Measurements from ENCODE around the gene PCDH15. TPM values are rescaled to one million over a fixed set of nuclear protein-coding genes. Genes with fewer than 3 reads are reported as not detected.

Gene PCDH15
- total RNA-seq, 4 donors from 2014 or later, result not detected

GRCh38 chr10:54594289-54594688 lies 206.7 kb downstream of the PCDH15 start:
- no peak overlapping the region for H3K27ac ChIP-seq
- intact Hi-C loops (cut with DNase I; ENCODE audit: low total_unique reads), result no loop called here
- ATAC-seq (no peak), DNase-seq (no peak)
- no peaks in the 10 kb centered on the region for H3K4me1 ChIP-seq
- no peaks in the 10 kb centered on the region for H3K36me3 ChIP-seq
- TF ChIP-seq POLR2A (IDR thresholded peaks at IDR 0.05) (no peak), CTCF (IDR thresholded peaks at IDR 0.05 in 4 of 5, conservative IDR thresholded peaks at IDR 0.05 in 1 of 5) (no peak)
- no peaks in the 10 kb centered on the region for H3K9me3 ChIP-seq
- no peak overlapping the region for H3K4me3 ChIP-seq
- no peaks in the 10 kb centered on the region for H3K27me3 ChIP-seq
- in situ Hi-C loops (cut with MboI; ENCODE audit: low sequenced_read_pairs in 4 of 4), result no loop called here

GRCh38 chr10:54587971-54588370 lies 213.1 kb downstream of the PCDH15 start:
- TF ChIP-seq CTCF (IDR thresholded peaks at IDR 0.05 in 4 of 5, conservative IDR thresholded peaks at IDR 0.05 in 1 of 5) (no peak), POLR2A (IDR thresholded peaks at IDR 0.05) (no peak)
- H3K36me3 ChIP-seq, result no peaks in the 10 kb centered on the region
- in situ Hi-C loops (cut with MboI; ENCODE audit: low sequenced_read_pairs in 4 of 4), result no loop called here

GRCh38 chr10:54585572-54585971 lies 215.5 kb downstream of the PCDH15 start:
- TF ChIP-seq POLR2A (IDR thresholded peaks at IDR 0.05), result no peak
- TF ChIP-seq CTCF (IDR thresholded peaks at IDR 0.05 in 4 of 5, conservative IDR thresholded peaks at IDR 0.05 in 1 of 5), result no peak
- Histone ChIP-seq H3K4me1 (no peaks in the 10 kb centered on the region), H3K27ac (no peak overlapping the region), H3K9me3 (no peaks in the 10 kb centered on the region), H3K4me3 (no peak overlapping the region), H3K27me3 (no peaks in the 10 kb centered on the region), H3K36me3 (no peaks in the 10 kb centered on the region)
- intact Hi-C loops (cut with DNase I; ENCODE audit: low total_unique reads), result no loop called here
- no peak for DNase-seq
- ATAC-seq, result no peak
- in situ Hi-C loops (cut with MboI; ENCODE audit: low sequenced_read_pairs in 4 of 4), result no loop called here

More at GRCh38 chr10:54587971-54588370, 213.1 kb downstream of the PCDH15 start:
- Histone ChIP-seq H3K9me3 (no peaks in the 10 kb centered on the region), H3K27me3 (no peaks in the 10 kb centered on the region), H3K4me1 (no peaks in the 10 kb centered on the region), H3K27ac (no peak overlapping the region), H3K4me3 (no peak overlapping the region)
- DNase-seq (no peak), ATAC-seq (no peak)
- intact Hi-C loops (cut with DNase I; ENCODE audit: low total_unique reads), result no loop called here

GRCh38 chr10:54577682-54578081 lies 223.3 kb downstream of the PCDH15 start:
- Histone ChIP-seq H3K27ac (no peak overlapping the region), H3K4me1 (no peaks in the 10 kb centered on the region), H3K4me3 (no peak overlapping the region), H3K27me3 (no peaks in the 10 kb centered on the region), H3K36me3 (no peaks in the 10 kb centered on the region), H3K9me3 (no peaks in the 10 kb centered on the region)
- TF ChIP-seq CTCF (IDR thresholded peaks at IDR 0.05 in 4 of 5, conservative IDR thresholded peaks at IDR 0.05 in 1 of 5), result no peak
- no peak for TF ChIP-seq POLR2A (IDR thresholded peaks at IDR 0.05)
- no peak for ATAC-seq
- intact Hi-C loops (cut with DNase I; ENCODE audit: low total_unique reads), result no loop called here
- in situ Hi-C loops (cut with MboI; ENCODE audit: low sequenced_read_pairs in 4 of 4), result no loop called here
- DNase-seq, result no peak

- TF ChIP-seq CTCF (IDR thresholded peaks at IDR 0.05 in 4 of 5, conservative IDR thresholded peaks at IDR 0.05 in 1 of 5), result no peak
- no peak for TF ChIP-seq POLR2A (IDR thresholded peaks at IDR 0.05)
- no peaks in the 10 kb centered on the region for H3K27me3 ChIP-seq
- no peaks in the 10 kb centered on the region for H3K4me1 ChIP-seq
- no peaks in the 10 kb centered on the region for H3K9me3 ChIP-seq
- no peak overlapping the region for H3K27ac ChIP-seq
- intact Hi-C loops (cut with DNase I; ENCODE audit: low total_unique reads), result no loop called here
- H3K4me3 ChIP-seq, result no peak overlapping the region
- in situ Hi-C loops (cut with MboI; ENCODE audit: low sequenced_read_pairs in 4 of 4), result no loop called here
- ATAC-seq (no peak), DNase-seq (no peak)
- H3K36me3 ChIP-seq, result no peaks in the 10 kb centered on the region
These were observed 224.5 kb downstream of the PCDH15 start for GRCh38 chr10:54576541-54576940.
